GM15510 (cell line): ENCODE measurements around the gene ITK.

ENCODE experiments used
- POLR2A ChIP-seq: IDR thresholded peaks from 3 replicates; pipeline ENCODE4 v1.6.1; 2011; ENCODE audit warnings: borderline replicate concordance; ENCODE audit not compliant: insufficient read length; ENCODE audit errors: extremely low read depth

The ITK gene

GRCh38 chr5:157188270-157188669 is 7.6 kb downstream of the ITK start:
- TF ChIP-seq POLR2A = no peak

DNA sequence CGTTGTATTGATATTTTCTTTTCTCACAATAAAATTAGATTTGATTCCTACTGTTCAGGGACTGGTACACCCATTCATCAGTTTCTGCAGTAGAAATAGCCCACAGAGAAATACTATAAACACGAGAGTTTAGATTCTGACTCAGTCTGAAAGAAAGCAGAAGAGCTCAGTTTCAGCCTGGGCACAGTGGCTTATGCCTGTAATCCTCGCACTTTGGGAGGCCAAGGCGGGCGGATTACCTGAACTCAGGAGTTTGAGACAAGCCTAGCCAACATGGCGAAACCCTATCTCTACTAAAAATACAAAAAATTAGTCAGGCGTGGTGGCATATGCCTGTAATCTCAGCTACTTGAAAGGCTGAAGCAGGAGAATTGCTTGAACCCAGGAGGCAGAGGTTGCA is 8.6 kb downstream of the ITK start:
- TF ChIP-seq POLR2A = no peak

DNA sequence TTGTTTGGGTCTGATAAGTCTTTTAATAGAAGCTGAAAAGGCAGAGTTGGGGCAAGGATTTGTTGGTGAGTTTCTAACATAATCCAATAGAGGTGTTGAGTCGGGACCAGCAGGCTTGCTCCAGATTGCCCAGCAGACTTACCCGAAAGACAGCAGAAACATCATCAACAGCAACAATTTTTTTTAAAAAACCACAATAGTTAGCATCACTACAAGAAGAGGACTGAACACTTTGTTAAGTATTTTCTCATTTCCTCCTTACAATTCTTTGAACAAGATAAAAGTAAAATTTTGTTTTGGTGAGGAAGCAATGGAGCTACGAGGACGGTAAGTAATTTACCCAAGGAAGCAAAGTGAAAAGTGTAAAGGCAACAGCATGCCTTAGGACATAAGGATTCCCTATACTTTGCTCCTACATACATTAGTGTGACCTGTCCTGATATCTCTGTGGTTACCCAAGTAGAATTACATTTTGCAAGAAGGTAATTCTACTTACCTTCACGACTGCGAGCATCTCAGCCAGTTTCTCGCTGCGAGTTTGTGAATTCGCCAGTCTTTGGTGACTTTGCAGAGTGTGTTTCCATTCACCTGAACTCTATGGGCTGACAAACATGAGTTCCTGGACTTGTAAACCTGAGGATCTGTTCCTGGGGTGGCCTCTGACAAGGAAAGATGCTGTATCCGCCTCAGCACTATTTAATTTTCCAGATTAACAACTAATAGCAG is 13.2 kb downstream of the ITK start:
- no peak for TF ChIP-seq POLR2A

DNA sequence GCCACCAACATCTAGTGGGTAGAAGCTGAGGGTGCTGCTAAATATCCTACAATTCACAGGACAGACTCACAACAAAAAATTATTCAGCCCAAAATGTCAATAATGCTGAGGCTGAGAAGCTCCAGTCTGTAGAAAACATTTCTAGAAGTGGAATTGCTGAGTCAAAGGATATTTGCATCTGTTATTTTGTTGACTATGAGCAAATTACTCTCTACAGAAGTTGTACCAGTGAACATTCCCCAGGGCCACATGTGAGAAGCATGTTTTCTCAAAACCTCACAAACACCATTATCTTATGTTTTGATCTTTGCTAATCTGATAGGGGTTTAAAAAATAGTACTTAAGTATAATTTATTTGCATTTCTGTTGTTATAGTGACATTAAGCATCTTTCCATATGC is 15.4 kb downstream of the ITK start:
- no peak for TF ChIP-seq POLR2A

DNA sequence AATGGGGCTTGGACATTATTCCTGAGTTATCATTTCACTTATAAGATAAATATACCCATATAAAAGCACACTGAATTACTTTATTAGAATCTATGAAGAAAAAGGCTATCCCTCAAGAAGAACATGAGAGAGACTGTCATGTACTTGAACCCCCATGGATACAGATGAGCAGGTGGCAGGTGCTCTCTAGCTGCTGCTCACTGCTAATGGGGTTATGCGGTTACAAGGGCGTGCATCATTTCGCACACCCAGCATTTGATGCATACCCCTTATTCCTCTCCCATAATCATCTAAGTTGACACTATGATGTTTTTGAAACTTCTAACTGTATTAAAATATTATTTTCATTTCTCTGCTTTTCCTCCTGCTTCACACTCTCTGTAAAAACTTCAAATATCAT is 16.4 kb downstream of the ITK start:
- TF ChIP-seq POLR2A = no peak

DNA sequence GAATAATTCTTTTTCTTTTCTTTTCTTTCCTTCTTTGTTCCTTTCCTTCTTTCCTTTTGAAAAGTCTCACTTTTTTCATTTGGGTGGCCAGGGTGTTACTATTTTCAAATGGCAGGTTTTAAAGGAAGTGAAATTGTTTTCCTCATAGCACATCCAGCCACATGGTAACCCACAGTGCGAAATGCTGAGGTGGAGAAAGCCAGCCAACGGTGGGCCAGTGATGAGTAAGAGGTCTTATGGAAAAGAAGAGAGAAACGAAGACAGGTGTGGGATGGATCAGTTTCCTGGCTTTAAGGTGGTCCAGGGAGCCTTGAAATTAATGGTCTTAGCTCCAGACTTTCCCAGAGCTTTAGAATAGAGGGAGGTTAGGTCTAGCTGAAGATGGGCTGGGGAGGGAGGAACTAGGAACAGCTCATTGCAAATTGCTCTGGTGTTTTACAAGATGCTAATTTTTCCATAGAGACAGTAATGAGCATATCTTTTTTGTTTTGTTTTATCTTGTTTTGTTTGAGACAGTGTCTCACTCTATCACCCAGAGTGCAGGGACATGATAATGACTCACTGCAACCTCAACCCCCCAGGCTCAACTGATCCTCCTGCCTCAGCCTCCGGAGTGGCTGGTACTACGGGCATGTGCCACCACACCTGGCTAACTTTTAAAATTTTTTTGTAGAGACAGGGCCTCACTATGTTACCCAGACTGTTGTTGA is 17.8 kb downstream of the ITK start:
- TF ChIP-seq POLR2A = no peak

GRCh38 chr5:157201857-157202256 is 21.2 kb downstream of the ITK start:
- no peak for TF ChIP-seq POLR2A

DNA sequence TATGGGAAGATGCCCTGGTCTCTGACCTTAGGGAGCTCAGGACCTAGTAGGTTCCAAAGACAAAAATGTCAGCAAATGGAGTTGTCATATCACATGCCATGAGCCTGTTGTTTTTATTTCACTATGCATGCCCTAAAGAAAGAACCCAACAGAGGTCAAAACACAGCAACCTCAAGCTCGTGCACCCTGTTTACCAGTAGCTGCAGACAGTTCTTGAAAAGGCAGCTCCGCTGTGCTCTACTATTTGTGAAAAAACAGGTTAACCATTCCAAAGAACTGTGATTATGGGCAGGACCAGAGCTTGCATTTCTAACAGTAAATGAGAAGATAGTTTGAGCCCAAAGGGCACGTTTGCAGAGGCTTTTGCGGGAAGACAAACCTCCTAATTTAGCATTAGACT is 22.8 kb downstream of the ITK start:
- no peak for TF ChIP-seq POLR2A

DNA sequence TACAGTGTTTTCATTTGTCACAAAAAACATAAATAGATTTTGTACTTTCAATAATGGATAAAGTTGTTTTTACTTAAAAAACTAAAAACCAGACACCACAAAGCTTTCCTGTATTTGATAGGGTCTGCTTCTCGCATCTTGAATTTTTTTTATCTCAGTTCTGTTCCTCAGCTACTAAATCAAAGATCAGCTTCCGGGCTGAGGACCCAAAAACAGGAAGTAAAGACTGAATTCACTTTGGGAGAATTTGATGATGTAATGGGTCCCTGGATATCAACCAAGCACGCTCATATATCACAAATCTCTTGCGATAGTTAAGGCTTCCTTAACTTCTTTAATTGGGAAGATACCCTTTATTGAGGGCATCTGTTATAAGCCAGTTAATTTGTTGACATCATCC is 24.1 kb downstream of the ITK start:
- no peak for TF ChIP-seq POLR2A

GRCh38 chr5:157205708-157206107 is 25.1 kb downstream of the ITK start:
- TF ChIP-seq POLR2A = no peak

DNA sequence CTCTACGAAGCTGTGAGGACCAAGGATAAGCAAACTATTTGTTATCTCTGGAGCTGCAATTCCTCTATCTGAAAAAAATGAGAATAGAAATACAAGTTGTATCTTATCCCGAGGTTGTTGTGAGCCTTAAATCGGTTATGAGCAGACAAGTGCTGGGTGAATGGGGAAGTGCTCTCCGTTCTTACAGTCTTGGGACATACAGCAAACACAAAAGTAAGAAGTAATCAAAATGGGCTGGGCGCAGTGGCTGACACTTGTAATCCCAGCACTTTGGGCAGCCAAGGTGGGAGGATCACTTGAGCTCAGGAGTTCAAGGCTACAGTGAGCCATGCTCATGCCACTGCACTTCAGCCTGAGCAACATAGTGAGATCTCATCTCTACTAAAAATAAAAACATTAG is 31.7 kb downstream of the ITK start:
- no peak for TF ChIP-seq POLR2A

GRCh38 chr5:157213527-157214243 is 33.0 kb downstream of the ITK start:
- TF ChIP-seq POLR2A = no peak

- no peak for TF ChIP-seq POLR2A
Observed at GRCh38 chr5:157214415-157214814, 33.8 kb downstream of the ITK start.

GRCh38 chr5:157214861-157215513 is 34.3 kb downstream of the ITK start:
- TF ChIP-seq POLR2A = no peak

- TF ChIP-seq POLR2A = no peak
Observed at GRCh38 chr5:157215514-157216167, 35.0 kb downstream of the ITK start.
